WTC11 (cell line): ENCODE measurements around the gene CACNA1C. TPM values are rescaled to one million over a fixed set of nuclear protein-coding genes. Genes with fewer than 3 reads are reported as not detected.

Source experiments
- ATAC-seq: fragments of 200-7000 bp; cut with Tn5 transposase; 2 replicates; pipeline ENCODE4 v1.10.0; 2021; ENCODE audit warnings: mild to moderate bottlenecking, moderate library complexity
- CTCF ChIA-PET: fragments of 300-600 bp; sonication (Branson Sonifier 250); formaldehyde crosslinking; loops from one replicate; lab custom pipeline; 2021; ENCODE audit warnings: antibody characterized with exemption; lab: Charles Lee
- POLR2A ChIA-PET: fragments of 350-600 bp; sonication (Branson Sonifier 250); formaldehyde crosslinking; loops from one replicate; lab custom pipeline; 2021; ENCODE audit warnings: antibody characterized with exemption; lab: Charles Lee
- DNase-seq: peaks from one replicate; pipeline ENCODE4 v3.0.0; 2021; ENCODE audit warnings: low spot score
- H3K27ac Mint-ChIP-seq: 2 replicates; pipeline ENCODE4 v1.8.0; 2021; ENCODE audit warnings: mixed read lengths
- H3K27me3 Mint-ChIP-seq: 2 replicates; pipeline ENCODE4 v1.8.0; 2021; ENCODE audit warnings: low read depth, mild to moderate bottlenecking, moderate library complexity, mixed read lengths
- H3K36me3 Mint-ChIP-seq: 2 replicates; pipeline ENCODE4 v1.8.0; 2021; ENCODE audit warnings: mixed read lengths
- H3K4me1 Mint-ChIP-seq: 2 replicates; pipeline ENCODE4 v1.8.0; 2022; ENCODE audit warnings: mixed read lengths
- H3K4me3 Mint-ChIP-seq: 2 replicates; pipeline ENCODE4 v1.8.0; 2021; ENCODE audit warnings: mild to moderate bottlenecking, moderate library complexity, mixed read lengths
- H3K9me3 Mint-ChIP-seq: 2 replicates; pipeline ENCODE4 v1.8.0; 2021; ENCODE audit warnings: mixed read lengths
- ELF4 ChIP-seq: sonication (generic); formaldehyde crosslinking; IDR thresholded peaks from 2 replicates; pipeline ENCODE4 v1.8.1; 2022; ENCODE audit warnings: low read depth, mild to moderate bottlenecking, moderate library complexity, missing genetic modification reagents
- FOXJ3 ChIP-seq: sonication (generic); formaldehyde crosslinking; IDR thresholded peaks from 2 replicates; pipeline ENCODE4 v1.9.0; 2021; ENCODE audit warnings: missing genetic modification reagents, mild to moderate bottlenecking, borderline replicate concordance
- GRHL2 ChIP-seq: fragments of 250-450 bp; sonication (Bioruptor Pico); IDR thresholded peaks from 2 replicates; pipeline ENCODE4 v1.8.0; 2022; ENCODE audit warnings: mild to moderate bottlenecking, moderate library complexity; ENCODE audit not compliant: insufficient replicate concordance, severe bottlenecking
- IRF2 ChIP-seq: sonication (generic); formaldehyde crosslinking; IDR thresholded peaks from 2 replicates; pipeline ENCODE4 v1.8.0; 2022; ENCODE audit warnings: low read depth, missing genetic modification reagents, borderline replicate concordance
- SOX15 ChIP-seq: fragments of 250-450 bp; sonication (Bioruptor Pico); IDR thresholded peaks from 2 replicates; pipeline ENCODE4 v1.9.0; 2021; ENCODE audit warnings: mild to moderate bottlenecking
- TCF7 ChIP-seq: sonication (generic); formaldehyde crosslinking; IDR thresholded peaks from 2 replicates; pipeline ENCODE4 v1.8.0; 2022; ENCODE audit warnings: mild to moderate bottlenecking, low read depth, missing genetic modification reagents, moderate library complexity
- ZNF121 ChIP-seq: sonication (generic); formaldehyde crosslinking; IDR thresholded peaks from 2 replicates; pipeline ENCODE4 v1.8.0; 2023; ENCODE audit warnings: missing genetic modification reagents
- ZNF416 ChIP-seq: fragments of 250-450 bp; sonication (Bioruptor Pico); IDR thresholded peaks from 2 replicates; pipeline ENCODE4 v1.9.0; 2021; ENCODE audit warnings: mild to moderate bottlenecking, inconsistent platforms
- total RNA-seq: library from RNA; stranded (reverse); gene quantifications from 3 replicates; pipeline ENCODE4 v1.2.3, GENCODE V29; 2021
- TF ChIP-seq, protein P1 (sequence below): sonication (generic); formaldehyde crosslinking; IDR thresholded peaks from 2 replicates; pipeline ENCODE4 v1.8.0; 2023; ENCODE audit warnings: missing genetic modification reagents, mild to moderate bottlenecking, borderline replicate concordance
- TF ChIP-seq, protein P2 (sequence below): sonication (generic); formaldehyde crosslinking; IDR thresholded peaks from 2 replicates; pipeline ENCODE4 v1.8.1; 2023; ENCODE audit warnings: mild to moderate bottlenecking, missing genetic modification reagents
- TF ChIP-seq, protein P3 (sequence below): sonication (generic); formaldehyde crosslinking; IDR thresholded peaks from 2 replicates; pipeline ENCODE4 v1.8.0; 2022; ENCODE audit warnings: missing genetic modification reagents
- TF ChIP-seq, protein P4 (sequence below): sonication (generic); formaldehyde crosslinking; IDR thresholded peaks from 2 replicates; pipeline ENCODE4 v1.8.1; 2022; ENCODE audit warnings: low read depth, mild to moderate bottlenecking, moderate library complexity, missing genetic modification reagents, borderline replicate concordance
- TF ChIP-seq, protein P5 (sequence below): sonication (generic); formaldehyde crosslinking; conservative IDR thresholded peaks from 2 replicates; pipeline ENCODE4 v1.8.1; 2023; ENCODE audit warnings: mild to moderate bottlenecking, low read depth, missing genetic modification reagents, moderate library complexity
- TF ChIP-seq, protein P6 (sequence below): sonication (generic); formaldehyde crosslinking; IDR thresholded peaks from 2 replicates; pipeline ENCODE4 v1.8.0; 2022; ENCODE audit warnings: mild to moderate bottlenecking, missing genetic modification reagents
- TF ChIP-seq, protein P7 (sequence below): sonication (generic); formaldehyde crosslinking; IDR thresholded peaks from 2 replicates; pipeline ENCODE4 v1.8.1; 2022; ENCODE audit warnings: mild to moderate bottlenecking, moderate library complexity, missing genetic modification reagents
- TF ChIP-seq, protein P8 (sequence below): fragments of 250-450 bp; sonication (Bioruptor Pico); IDR thresholded peaks from 2 replicates; pipeline ENCODE4 v1.9.0; 2021; ENCODE audit warnings: mild to moderate bottlenecking

Gene CACNA1C
- total RNA-seq, 1 experiment from 2014 or later = 1.7 TPM

DNA sequence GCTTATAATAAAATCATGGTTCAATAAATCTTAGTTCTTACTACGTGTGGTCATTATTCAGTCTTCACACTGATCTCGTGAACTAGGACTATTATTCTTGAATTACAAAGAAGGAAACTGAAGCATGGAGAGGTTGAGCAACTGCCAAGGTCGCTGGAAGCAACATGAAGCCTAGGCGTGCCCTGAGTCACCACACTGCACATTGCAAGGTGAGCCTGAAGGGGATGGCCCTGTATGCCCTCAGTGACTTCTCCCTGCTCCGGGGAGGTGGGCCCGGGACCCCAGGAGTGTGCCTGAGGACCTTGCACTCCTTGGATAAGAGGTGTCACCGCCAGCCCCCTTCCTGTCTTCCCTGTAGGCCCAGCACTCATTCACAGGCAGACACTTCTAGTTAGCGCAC, 161.6 kb downstream of the CACNA1C start (continued):
- TF ChIP-seq, protein P1, sequence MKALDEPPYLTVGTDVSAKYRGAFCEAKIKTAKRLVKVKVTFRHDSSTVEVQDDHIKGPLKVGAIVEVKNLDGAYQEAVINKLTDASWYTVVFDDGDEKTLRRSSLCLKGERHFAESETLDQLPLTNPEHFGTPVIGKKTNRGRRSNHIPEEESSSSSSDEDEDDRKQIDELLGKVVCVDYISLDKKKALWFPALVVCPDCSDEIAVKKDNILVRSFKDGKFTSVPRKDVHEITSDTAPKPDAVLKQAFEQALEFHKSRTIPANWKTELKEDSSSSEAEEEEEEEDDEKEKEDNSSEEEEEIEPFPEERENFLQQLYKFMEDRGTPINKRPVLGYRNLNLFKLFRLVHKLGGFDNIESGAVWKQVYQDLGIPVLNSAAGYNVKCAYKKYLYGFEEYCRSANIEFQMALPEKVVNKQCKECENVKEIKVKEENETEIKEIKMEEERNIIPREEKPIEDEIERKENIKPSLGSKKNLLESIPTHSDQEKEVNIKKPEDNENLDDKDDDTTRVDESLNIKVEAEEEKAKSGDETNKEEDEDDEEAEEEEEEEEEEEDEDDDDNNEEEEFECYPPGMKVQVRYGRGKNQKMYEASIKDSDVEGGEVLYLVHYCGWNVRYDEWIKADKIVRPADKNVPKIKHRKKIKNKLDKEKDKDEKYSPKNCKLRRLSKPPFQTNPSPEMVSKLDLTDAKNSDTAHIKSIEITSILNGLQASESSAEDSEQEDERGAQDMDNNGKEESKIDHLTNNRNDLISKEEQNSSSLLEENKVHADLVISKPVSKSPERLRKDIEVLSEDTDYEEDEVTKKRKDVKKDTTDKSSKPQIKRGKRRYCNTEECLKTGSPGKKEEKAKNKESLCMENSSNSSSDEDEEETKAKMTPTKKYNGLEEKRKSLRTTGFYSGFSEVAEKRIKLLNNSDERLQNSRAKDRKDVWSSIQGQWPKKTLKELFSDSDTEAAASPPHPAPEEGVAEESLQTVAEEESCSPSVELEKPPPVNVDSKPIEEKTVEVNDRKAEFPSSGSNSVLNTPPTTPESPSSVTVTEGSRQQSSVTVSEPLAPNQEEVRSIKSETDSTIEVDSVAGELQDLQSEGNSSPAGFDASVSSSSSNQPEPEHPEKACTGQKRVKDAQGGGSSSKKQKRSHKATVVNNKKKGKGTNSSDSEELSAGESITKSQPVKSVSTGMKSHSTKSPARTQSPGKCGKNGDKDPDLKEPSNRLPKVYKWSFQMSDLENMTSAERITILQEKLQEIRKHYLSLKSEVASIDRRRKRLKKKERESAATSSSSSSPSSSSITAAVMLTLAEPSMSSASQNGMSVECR (CRISPR knock-in tag) = no peak
- TF ChIP-seq ZNF416 (CRISPR knock-in tag) (no peak), ELF4 (CRISPR knock-in tag) (no peak), ZNF121 (CRISPR knock-in tag) (no peak), TCF7 (CRISPR knock-in tag) (no peak)
- TF ChIP-seq, protein P2, sequence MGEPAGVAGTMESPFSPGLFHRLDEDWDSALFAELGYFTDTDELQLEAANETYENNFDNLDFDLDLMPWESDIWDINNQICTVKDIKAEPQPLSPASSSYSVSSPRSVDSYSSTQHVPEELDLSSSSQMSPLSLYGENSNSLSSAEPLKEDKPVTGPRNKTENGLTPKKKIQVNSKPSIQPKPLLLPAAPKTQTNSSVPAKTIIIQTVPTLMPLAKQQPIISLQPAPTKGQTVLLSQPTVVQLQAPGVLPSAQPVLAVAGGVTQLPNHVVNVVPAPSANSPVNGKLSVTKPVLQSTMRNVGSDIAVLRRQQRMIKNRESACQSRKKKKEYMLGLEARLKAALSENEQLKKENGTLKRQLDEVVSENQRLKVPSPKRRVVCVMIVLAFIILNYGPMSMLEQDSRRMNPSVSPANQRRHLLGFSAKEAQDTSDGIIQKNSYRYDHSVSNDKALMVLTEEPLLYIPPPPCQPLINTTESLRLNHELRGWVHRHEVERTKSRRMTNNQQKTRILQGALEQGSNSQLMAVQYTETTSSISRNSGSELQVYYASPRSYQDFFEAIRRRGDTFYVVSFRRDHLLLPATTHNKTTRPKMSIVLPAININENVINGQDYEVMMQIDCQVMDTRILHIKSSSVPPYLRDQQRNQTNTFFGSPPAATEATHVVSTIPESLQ (CRISPR knock-in tag) = no peak

DNA sequence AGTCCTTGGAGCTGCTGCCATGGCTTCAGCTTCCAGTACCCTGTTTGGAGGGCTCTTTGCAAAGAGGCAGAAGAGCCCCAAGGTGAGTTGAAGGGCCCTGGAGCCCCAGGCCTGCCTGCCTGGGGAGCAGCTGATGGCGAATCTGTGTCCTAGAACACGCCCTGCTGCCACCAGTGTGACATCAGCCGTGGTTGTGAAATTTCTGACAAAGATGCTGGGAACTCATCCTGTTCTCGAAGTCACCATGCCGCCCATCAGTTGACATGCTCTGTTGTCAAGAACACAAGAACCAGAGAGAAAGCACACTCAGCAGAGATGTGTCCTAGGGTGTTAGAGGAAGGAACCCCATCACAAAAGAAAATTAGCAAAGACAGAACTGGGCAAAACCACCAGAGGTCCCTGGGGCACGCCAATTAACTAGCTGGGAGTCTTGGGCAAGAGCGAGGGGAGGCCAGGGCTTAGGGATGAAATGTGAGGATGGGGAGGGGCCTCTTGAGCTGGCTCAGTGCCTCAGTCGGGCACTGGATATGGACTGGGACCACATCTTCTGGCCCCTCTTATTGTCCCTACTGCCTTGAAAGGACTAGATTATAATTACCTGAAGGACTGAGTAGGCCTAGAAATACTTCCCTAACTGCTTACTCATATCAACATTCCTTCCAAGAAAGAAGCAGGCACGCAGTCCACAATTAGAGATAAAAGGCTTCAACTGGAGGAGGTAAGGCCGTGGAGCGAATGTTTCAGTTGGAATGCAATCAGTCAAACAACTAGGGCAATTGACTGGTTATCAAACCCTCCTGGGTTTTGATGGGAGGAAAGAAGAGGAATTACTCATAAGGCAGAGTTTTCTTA, 163.1 kb downstream of the CACNA1C start:
- no peak for DNase-seq
- no peak overlapping the region for H3K27ac Mint-ChIP-seq
- no peak overlapping the region for H3K4me3 Mint-ChIP-seq
- H3K4me1 Mint-ChIP-seq = peaks cover 12% of the 10 kb centered on the region
- ATAC-seq = no peak
- no peaks in the 10 kb centered on the region for H3K36me3 Mint-ChIP-seq
- no peaks in the 10 kb centered on the region for H3K27me3 Mint-ChIP-seq
- H3K9me3 Mint-ChIP-seq = no peaks in the 10 kb centered on the region
- ChIA-PET CTCF (interaction anchor here (0.9 kb wide), 1 partner anchor 66 kb away, joined by 3 read pairs; no protein-coding TSS in a partner anchor), POLR2A (no interaction called here)
- TF ChIP-seq SOX15 (no peak), GRHL2 (no peak), ZNF416 (CRISPR knock-in tag) (no peak), IRF2 (no peak), FOXJ3 (CRISPR knock-in tag) (no peak)
- TF ChIP-seq, protein P3, sequence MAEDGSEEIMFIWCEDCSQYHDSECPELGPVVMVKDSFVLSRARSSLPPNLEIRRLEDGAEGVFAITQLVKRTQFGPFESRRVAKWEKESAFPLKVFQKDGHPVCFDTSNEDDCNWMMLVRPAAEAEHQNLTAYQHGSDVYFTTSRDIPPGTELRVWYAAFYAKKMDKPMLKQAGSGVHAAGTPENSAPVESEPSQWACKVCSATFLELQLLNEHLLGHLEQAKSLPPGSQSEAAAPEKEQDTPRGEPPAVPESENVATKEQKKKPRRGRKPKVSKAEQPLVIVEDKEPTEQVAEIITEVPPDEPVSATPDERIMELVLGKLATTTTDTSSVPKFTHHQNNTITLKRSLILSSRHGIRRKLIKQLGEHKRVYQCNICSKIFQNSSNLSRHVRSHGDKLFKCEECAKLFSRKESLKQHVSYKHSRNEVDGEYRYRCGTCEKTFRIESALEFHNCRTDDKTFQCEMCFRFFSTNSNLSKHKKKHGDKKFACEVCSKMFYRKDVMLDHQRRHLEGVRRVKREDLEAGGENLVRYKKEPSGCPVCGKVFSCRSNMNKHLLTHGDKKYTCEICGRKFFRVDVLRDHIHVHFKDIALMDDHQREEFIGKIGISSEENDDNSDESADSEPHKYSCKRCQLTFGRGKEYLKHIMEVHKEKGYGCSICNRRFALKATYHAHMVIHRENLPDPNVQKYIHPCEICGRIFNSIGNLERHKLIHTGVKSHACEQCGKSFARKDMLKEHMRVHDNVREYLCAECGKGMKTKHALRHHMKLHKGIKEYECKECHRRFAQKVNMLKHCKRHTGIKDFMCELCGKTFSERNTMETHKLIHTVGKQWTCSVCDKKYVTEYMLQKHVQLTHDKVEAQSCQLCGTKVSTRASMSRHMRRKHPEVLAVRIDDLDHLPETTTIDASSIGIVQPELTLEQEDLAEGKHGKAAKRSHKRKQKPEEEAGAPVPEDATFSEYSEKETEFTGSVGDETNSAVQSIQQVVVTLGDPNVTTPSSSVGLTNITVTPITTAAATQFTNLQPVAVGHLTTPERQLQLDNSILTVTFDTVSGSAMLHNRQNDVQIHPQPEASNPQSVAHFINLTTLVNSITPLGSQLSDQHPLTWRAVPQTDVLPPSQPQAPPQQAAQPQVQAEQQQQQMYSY (CRISPR knock-in tag) = no peak
- TF ChIP-seq, protein P4, sequence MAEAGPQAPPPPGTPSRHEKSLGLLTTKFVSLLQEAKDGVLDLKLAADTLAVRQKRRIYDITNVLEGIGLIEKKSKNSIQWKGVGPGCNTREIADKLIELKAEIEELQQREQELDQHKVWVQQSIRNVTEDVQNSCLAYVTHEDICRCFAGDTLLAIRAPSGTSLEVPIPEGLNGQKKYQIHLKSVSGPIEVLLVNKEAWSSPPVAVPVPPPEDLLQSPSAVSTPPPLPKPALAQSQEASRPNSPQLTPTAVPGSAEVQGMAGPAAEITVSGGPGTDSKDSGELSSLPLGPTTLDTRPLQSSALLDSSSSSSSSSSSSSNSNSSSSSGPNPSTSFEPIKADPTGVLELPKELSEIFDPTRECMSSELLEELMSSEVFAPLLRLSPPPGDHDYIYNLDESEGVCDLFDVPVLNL (CRISPR knock-in tag) = no peak
- TF ChIP-seq, protein P5, sequence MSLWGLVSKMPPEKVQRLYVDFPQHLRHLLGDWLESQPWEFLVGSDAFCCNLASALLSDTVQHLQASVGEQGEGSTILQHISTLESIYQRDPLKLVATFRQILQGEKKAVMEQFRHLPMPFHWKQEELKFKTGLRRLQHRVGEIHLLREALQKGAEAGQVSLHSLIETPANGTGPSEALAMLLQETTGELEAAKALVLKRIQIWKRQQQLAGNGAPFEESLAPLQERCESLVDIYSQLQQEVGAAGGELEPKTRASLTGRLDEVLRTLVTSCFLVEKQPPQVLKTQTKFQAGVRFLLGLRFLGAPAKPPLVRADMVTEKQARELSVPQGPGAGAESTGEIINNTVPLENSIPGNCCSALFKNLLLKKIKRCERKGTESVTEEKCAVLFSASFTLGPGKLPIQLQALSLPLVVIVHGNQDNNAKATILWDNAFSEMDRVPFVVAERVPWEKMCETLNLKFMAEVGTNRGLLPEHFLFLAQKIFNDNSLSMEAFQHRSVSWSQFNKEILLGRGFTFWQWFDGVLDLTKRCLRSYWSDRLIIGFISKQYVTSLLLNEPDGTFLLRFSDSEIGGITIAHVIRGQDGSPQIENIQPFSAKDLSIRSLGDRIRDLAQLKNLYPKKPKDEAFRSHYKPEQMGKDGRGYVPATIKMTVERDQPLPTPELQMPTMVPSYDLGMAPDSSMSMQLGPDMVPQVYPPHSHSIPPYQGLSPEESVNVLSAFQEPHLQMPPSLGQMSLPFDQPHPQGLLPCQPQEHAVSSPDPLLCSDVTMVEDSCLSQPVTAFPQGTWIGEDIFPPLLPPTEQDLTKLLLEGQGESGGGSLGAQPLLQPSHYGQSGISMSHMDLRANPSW (CRISPR knock-in tag) = no peak
- TF ChIP-seq, protein P6, sequence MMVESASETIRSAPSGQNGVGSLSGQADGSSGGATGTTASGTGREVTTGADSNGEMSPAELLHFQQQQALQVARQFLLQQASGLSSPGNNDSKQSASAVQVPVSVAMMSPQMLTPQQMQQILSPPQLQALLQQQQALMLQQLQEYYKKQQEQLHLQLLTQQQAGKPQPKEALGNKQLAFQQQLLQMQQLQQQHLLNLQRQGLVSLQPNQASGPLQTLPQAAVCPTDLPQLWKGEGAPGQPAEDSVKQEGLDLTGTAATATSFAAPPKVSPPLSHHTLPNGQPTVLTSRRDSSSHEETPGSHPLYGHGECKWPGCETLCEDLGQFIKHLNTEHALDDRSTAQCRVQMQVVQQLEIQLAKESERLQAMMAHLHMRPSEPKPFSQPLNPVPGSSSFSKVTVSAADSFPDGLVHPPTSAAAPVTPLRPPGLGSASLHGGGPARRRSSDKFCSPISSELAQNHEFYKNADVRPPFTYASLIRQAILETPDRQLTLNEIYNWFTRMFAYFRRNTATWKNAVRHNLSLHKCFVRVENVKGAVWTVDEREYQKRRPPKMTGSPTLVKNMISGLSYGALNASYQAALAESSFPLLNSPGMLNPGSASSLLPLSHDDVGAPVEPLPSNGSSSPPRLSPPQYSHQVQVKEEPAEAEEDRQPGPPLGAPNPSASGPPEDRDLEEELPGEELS (CRISPR knock-in tag) = no peak
- TF ChIP-seq, protein P7, sequence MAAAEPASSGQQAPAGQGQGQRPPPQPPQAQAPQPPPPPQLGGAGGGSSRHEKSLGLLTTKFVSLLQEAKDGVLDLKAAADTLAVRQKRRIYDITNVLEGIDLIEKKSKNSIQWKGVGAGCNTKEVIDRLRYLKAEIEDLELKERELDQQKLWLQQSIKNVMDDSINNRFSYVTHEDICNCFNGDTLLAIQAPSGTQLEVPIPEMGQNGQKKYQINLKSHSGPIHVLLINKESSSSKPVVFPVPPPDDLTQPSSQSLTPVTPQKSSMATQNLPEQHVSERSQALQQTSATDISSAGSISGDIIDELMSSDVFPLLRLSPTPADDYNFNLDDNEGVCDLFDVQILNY (CRISPR knock-in tag) = no peak
- TF ChIP-seq, protein P8, sequence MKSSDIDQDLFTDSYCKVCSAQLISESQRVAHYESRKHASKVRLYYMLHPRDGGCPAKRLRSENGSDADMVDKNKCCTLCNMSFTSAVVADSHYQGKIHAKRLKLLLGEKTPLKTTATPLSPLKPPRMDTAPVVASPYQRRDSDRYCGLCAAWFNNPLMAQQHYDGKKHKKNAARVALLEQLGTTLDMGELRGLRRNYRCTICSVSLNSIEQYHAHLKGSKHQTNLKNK (CRISPR knock-in tag) = no peak
